HG02763 (cell line): Measurements from ENCODE around the gene KLHL1.

Experiments
- ATAC-seq: cut with Tn5 transposase; IDR thresholded peaks from one replicate; pipeline ENCODE4 v1.9.1; 2021; ENCODE audit warnings: mild to moderate bottlenecking, moderate library complexity; ENCODE audit not compliant: unreplicated experiment

Gene KLHL1

GRCh38 chr13:69704311-69704710 is 403.9 kb downstream of the KLHL1 start:
- no peak for ATAC-seq

- ATAC-seq = no peak
Measured at GRCh38 chr13:69690999-69691398, 417.3 kb downstream of the KLHL1 start.

GRCh38 chr13:69683921-69684686 is 424.1 kb downstream of the KLHL1 start:
- ATAC-seq = no peak

- no peak for ATAC-seq
Measured at GRCh38 chr13:69681722-69682121, 426.5 kb downstream of the KLHL1 start.

- no peak for ATAC-seq
Measured at GRCh38 chr13:69677343-69677742, 430.9 kb downstream of the KLHL1 start.

GRCh38 chr13:69676286-69676685 is 432.0 kb downstream of the KLHL1 start:
- no peak for ATAC-seq

- ATAC-seq = no peak
Measured at GRCh38 chr13:69660155-69660554, 448.1 kb downstream of the KLHL1 start.

- no peak for ATAC-seq
Measured at GRCh38 chr13:69657676-69658075, 450.6 kb downstream of the KLHL1 start.

GRCh38 chr13:69654392-69654791 is 453.9 kb downstream of the KLHL1 start:
- ATAC-seq = no peak
